NCI-H2227 (cell line): ENCODE measurements around the gene C10orf90.
"Not testable (repeated sequence)": the region's sequence is repeated elsewhere in the genome, so short reads cannot be mapped to it uniquely, and the experiment has no call there.

ENCODE experiments used
- DNase-seq: peaks from one replicate; lab custom pipeline; 2025; ENCODE audit not compliant: unreplicated experiment; lab: John Stamatoyannopoulos, UW

The C10orf90 gene

GRCh38 chr10:126398383-126398743 lies 272.1 kb downstream of the C10orf90 start:
- DNase-seq = no peak

- no peak for DNase-seq
Measured at GRCh38 chr10:126397640-126398382, 272.7 kb downstream of the C10orf90 start.

GRCh38 chr10:126397156-126397555 lies 273.3 kb downstream of the C10orf90 start:
- no peak for DNase-seq

GRCh38 chr10:126394948-126395347 lies 275.5 kb downstream of the C10orf90 start:
- no peak for DNase-seq

GRCh38 chr10:126393076-126393475 lies 277.4 kb downstream of the C10orf90 start:
- DNase-seq = no peak

- DNase-seq = no peak
Measured at GRCh38 chr10:126392469-126392868, 278.0 kb downstream of the C10orf90 start.

- no peak for DNase-seq
Measured at GRCh38 chr10:126392068-126392467, 278.4 kb downstream of the C10orf90 start.

GRCh38 chr10:126391192-126391885 lies 279.2 kb downstream of the C10orf90 start:
- no peak for DNase-seq

GRCh38 chr10:126390324-126390723 lies 280.2 kb downstream of the C10orf90 start:
- DNase-seq = no peak

- DNase-seq = no peak
Measured at GRCh38 chr10:126387931-126388911, 282.3 kb downstream of the C10orf90 start, which contains the start of gene ADAM12. Gene ADAM12, minus strand, starts transcription at chr10:126388477. Its CDS starts 332 bp downstream, at chr10:126388145.

GRCh38 chr10:126387041-126387921 lies 283.2 kb downstream of the C10orf90 start:
- DNase-seq = no peak

GRCh38 chr10:126384269-126384873 lies 286.1 kb downstream of the C10orf90 start:
- DNase-seq = no peak

GRCh38 chr10:126380352-126381076 lies 290.0 kb downstream of the C10orf90 start:
- no peak for DNase-seq

GRCh38 chr10:126379166-126379565 lies 291.3 kb downstream of the C10orf90 start:
- not testable (repeated sequence) for DNase-seq

- no peak for DNase-seq
Measured at GRCh38 chr10:126376956-126377355, 293.5 kb downstream of the C10orf90 start.

GRCh38 chr10:126375926-126376554 lies 294.5 kb downstream of the C10orf90 start:
- no peak for DNase-seq

GRCh38 chr10:126375299-126375698 lies 295.2 kb downstream of the C10orf90 start:
- DNase-seq = no peak
